Rectal smooth muscle tissue (tissue), 1 donor: ENCODE data around the gene ACOT8.
"Not testable (repeated sequence)": the region's sequence is repeated elsewhere in the genome, so short reads cannot be mapped to it uniquely, and the experiment has no call there.

Experiments
- H3K27ac ChIP-seq: one replicate; pipeline ENCODE4 v1.7.0; 2013; ENCODE audit warnings: low read depth, low read length, inconsistent platforms
- H3K27me3 ChIP-seq: one replicate; pipeline ENCODE4 v1.7.0; 2013; ENCODE audit warnings: low read length; ENCODE audit not compliant: control insufficient read depth, insufficient read depth
- H3K36me3 ChIP-seq: one replicate; pipeline ENCODE4 v1.7.0; 2013; ENCODE audit warnings: low read length; ENCODE audit not compliant: control insufficient read depth, insufficient read depth
- H3K4me1 ChIP-seq: one replicate; pipeline ENCODE4 v1.7.0; 2013; ENCODE audit warnings: low read length; ENCODE audit not compliant: control insufficient read depth, insufficient read depth
- H3K4me3 ChIP-seq: one replicate; pipeline ENCODE4 v1.7.0; 2013; ENCODE audit warnings: low read length
- H3K9ac ChIP-seq: one replicate; pipeline ENCODE4 v1.7.0; 2013; ENCODE audit warnings: low read length

Gene ACOT8

GRCh38 chr20:45857114-45857881 lies at the start of gene ACOT8, which contains the start of gene ZSWIM3:
TSS of gene ACOT8 (minus strand) at chr20:45857392. CDS start at chr20:45857315, 77 bp downstream.
TSS of gene ZSWIM3 (plus strand) at chr20:45857614. CDS start at chr20:45857826, 212 bp downstream.
- H3K4me1 ChIP-seq, result peaks cover 20% of the 10 kb centered on the region

DNA sequence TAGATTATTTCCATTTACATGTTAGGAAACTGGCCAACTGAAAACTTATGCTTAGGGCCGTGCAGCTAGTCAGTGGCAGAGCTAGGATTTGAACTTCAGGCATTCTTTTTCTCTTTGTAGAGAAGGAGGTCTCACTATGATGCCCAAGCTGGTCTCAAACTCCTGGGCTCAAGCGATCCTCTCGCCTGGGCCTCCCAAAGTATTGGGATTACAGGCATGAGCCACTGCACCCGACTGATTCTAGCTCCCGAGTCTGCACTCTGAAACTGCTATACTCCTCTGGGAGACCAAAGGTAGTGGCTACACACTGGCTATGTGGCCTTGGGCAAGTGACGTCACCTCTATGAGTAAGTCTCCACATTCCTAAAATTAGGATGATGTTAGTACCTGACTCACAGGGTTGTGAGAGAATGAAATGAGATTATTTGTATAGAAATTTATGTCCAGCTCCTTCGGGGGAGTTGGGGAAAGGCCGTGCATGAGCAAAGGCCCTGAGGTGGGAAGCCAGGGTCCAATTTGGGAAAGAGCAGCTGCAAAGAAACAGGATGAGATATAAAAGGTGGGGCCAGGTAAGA lies 48.4 kb upstream of the ACOT8 start:
- Histone ChIP-seq H3K4me1 (no peaks in the 10 kb centered on the region), H3K9ac (no peak overlapping the region), H3K4me3 (no peak overlapping the region), H3K36me3 (peaks cover 5% of the 10 kb centered on the region), H3K27ac (no peak overlapping the region), H3K27me3 (no peaks in the 10 kb centered on the region)

More at GRCh38 chr20:45857114-45857881, at the start of gene ACOT8, which contains the start of gene ZSWIM3:
- Histone ChIP-seq H3K36me3 (no peaks in the 10 kb centered on the region), H3K9ac (peak within 1 kb of the TSS; percentile 82), H3K4me3 (peak within 1 kb of the TSS; percentile 96), H3K27ac (peak within 1 kb of the TSS; percentile 88), H3K27me3 (no peaks in the 10 kb centered on the region)

DNA sequence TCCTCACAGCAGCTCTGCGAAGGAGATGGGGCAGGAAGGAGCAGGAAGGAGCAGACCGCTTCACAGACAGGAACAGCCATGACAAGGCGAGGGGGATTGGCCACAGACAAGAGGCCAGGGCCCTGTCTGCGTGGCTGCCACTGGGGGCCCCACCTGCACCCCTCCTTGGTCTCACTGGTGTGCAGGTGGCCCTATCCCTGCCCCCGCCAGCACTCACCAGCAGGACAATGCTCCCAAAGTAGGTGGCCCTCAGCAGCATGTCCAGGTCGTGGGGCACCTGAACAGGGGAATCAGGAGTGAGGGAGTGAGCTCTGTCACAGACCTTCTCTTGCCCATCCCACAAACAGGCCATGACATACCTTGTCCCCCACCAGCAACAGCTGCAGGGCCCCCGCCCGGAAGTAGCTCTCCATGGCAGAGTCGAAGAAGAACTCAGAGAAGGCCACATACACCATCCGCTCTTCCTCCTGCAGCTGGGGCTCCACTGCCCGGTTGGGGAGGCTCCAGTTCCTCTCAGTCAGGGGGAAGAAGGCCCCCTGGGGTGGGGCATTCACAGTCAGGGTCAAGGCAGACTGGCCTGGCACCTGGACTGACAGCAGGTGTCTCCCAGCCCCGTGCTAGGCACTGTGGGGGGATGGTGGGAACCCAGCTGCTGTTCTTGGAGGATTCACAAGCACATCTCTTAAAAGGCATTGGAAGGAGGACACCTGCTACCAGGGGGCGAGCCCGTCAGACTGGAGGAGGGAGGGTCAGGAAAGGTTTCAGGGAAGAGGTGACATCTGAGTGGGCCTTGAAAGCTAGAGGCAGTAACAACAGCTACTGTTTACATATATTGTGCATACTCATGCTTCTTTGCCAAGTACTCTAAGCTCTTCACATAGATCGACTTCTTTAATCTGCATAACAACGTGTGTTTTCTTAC lies 47.7 kb upstream of the ACOT8 start:
- Histone ChIP-seq H3K9ac (no peak overlapping the region), H3K4me1 (no peaks in the 10 kb centered on the region), H3K27me3 (no peaks in the 10 kb centered on the region), H3K27ac (no peak overlapping the region), H3K4me3 (no peak overlapping the region), H3K36me3 (peaks cover 5% of the 10 kb centered on the region)

DNA sequence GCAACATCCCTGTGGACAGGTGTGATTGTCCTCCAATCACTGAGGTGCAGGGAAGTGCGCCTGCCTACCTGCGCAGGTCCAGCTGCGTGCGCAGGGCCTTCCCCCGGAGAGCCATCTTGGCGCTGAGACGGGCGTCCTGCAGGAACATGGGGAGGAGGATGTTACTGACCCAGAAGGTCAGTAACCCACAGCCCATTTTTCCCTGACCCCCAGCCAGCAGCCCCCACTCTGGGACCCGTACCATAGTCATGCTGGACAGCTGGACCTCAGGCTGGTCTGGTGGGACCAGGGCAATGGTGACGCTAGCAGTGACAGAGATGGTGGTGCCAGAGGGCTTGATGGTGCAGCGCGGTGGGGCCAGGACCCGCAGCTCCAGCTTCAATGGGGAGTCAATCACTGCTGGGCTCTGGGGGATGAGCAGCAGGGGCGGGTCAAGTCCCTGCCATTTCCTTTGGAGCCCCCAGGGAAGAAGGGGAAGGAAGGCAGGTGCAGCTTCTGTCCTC lies 45.1 kb upstream of the ACOT8 start:
- Histone ChIP-seq H3K4me3 (no peak overlapping the region), H3K27me3 (no peaks in the 10 kb centered on the region), H3K9ac (no peak overlapping the region), H3K4me1 (no peaks in the 10 kb centered on the region), H3K27ac (no peak overlapping the region), H3K36me3 (peaks cover 7% of the 10 kb centered on the region)

DNA sequence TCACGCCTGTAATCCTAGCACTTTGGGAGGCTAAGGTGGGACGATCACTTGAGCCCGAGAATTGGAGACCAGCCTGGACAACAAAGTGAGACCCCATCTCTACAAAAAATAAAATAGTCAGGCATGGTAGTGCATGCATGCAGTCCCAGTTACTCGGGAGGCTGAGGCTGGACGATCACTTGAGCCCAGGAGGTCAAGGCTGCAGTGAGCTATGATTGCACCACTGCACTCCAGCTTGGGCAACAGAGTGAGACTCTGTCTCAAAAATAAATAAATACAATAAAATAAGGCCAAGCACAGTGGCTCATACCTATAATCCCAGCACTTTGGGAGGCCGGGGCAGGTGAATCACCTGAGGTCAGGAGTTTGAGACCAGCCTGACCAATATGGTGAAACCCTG lies 44.1 kb upstream of the ACOT8 start:
- H3K4me3 ChIP-seq, H3K36me3 ChIP-seq, H3K27me3 ChIP-seq, H3K4me1 ChIP-seq, H3K27ac ChIP-seq, H3K9ac ChIP-seq: not testable (repeated sequence)

GRCh38 chr20:45899046-45899835 lies 42.0 kb upstream of the ACOT8 start:
- H3K9ac ChIP-seq, result no peak overlapping the region
- no peaks in the 10 kb centered on the region for H3K4me1 ChIP-seq
- H3K4me3 ChIP-seq, result no peak overlapping the region
- H3K27ac ChIP-seq, result no peak overlapping the region
- no peaks in the 10 kb centered on the region for H3K27me3 ChIP-seq
- H3K36me3 ChIP-seq, result peaks cover 11% of the 10 kb centered on the region

DNA sequence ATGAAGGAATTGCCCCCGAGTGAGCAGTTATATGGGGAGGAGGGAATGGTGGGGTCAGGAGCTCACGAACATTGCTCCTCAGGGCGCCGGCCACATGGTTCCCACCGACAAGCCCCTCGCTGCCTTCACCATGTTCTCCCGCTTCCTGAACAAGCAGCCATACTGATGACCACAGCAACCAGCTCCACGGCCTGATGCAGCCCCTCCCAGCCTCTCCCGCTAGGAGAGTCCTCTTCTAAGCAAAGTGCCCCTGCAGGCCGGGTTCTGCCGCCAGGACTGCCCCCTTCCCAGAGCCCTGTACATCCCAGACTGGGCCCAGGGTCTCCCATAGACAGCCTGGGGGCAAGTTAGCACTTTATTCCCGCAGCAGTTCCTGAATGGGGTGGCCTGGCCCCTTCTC lies 41.1 kb upstream of the ACOT8 start:
- Histone ChIP-seq H3K4me3 (no peak overlapping the region), H3K27me3 (no peaks in the 10 kb centered on the region), H3K27ac (no peak overlapping the region), H3K36me3 (peaks cover 15% of the 10 kb centered on the region), H3K9ac (no peak overlapping the region), H3K4me1 (no peaks in the 10 kb centered on the region)

- Histone ChIP-seq H3K4me3 (no peak overlapping the region), H3K27ac (no peak overlapping the region), H3K36me3 (peaks cover 18% of the 10 kb centered on the region), H3K27me3 (no peaks in the 10 kb centered on the region), H3K4me1 (no peaks in the 10 kb centered on the region), H3K9ac (no peak overlapping the region)
Measured at GRCh38 chr20:45897692-45898091, 40.5 kb upstream of the ACOT8 start.

DNA sequence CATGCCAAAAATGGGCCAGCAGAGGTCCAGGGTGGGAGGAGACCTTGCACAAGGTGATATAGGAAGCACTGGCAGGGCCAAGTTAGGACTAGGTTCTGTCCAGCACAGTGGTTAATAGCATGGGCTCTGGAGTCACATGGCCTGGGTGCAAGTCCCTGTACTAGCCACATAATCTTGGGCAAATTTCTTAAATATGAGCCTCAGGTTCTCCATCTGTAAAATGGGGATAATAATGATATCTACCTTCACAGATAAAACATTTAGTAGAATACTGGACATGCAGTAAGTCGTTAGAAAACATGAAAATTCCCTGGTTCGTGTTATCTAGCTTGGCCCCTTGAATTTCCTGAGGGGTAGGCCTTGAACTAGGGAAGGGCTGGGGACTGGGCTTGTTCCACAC lies 40.1 kb upstream of the ACOT8 start:
- Histone ChIP-seq H3K36me3 (peaks cover 18% of the 10 kb centered on the region), H3K27ac (no peak overlapping the region)

GRCh38 chr20:45896641-45897161 lies 39.5 kb upstream of the ACOT8 start:
- no peaks in the 10 kb centered on the region for H3K4me1 ChIP-seq
- H3K4me3 ChIP-seq, result no peak overlapping the region
- no peak overlapping the region for H3K9ac ChIP-seq
- peaks cover 13% of the 10 kb centered on the region for H3K36me3 ChIP-seq
- no peaks in the 10 kb centered on the region for H3K27me3 ChIP-seq
- H3K27ac ChIP-seq, result no peak overlapping the region

More for the DNA sequence above, 40.1 kb upstream of the ACOT8 start:
- no peaks in the 10 kb centered on the region for H3K27me3 ChIP-seq
- H3K9ac ChIP-seq, result no peak overlapping the region
- no peaks in the 10 kb centered on the region for H3K4me1 ChIP-seq
- H3K4me3 ChIP-seq, result no peak overlapping the region

GRCh38 chr20:45894797-45895196 lies 37.6 kb upstream of the ACOT8 start:
- Histone ChIP-seq H3K27ac (no peak overlapping the region), H3K4me3 (no peak overlapping the region), H3K27me3 (no peaks in the 10 kb centered on the region), H3K9ac (no peak overlapping the region), H3K36me3 (peaks cover 13% of the 10 kb centered on the region), H3K4me1 (no peaks in the 10 kb centered on the region)
